Measurements from ENCODE around the gene ING3. TPM values are rescaled to one million over a fixed set of nuclear protein-coding genes. Genes with fewer than 3 reads are reported as not detected.

ING3 gene
- polyA plus RNA-seq, 1 donor (not counting 4 experiments of a cell fraction or from before 2014, with no cell fraction given): 9.0 TPM

DNA sequence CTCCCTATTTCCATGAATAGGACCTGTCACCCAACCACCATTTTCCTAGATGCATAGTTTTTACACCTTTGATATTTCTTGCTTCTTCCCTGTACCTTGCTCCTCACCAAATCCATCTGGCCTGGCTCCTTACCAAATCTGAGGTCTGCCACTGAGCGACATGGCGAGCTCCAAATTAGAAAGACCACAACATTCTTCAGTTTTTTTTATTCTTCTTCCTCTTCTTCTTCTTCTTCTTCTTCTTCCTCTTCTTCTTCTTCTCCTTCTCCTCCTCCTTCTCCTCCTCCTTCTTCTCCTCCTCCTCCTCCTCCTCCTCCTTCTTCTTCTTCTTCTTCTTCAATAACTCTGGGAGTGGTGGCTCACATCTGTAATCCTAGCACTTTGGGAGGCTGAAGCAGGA, 45.1 kb downstream of the ING3 start:
- no peak for DNase-seq (ENCODE audit: low read depth, low spot score)
- dilution Hi-C loops (cut with MboI; ENCODE audit: extremely low pct_ligation_motif_present, low sequenced_read_pairs): no loop called here
- no peak for TF ChIP-seq EZH2 (IDR thresholded peaks at IDR 0.05; ENCODE audit: low read length)
- TF ChIP-seq, protein P1, sequence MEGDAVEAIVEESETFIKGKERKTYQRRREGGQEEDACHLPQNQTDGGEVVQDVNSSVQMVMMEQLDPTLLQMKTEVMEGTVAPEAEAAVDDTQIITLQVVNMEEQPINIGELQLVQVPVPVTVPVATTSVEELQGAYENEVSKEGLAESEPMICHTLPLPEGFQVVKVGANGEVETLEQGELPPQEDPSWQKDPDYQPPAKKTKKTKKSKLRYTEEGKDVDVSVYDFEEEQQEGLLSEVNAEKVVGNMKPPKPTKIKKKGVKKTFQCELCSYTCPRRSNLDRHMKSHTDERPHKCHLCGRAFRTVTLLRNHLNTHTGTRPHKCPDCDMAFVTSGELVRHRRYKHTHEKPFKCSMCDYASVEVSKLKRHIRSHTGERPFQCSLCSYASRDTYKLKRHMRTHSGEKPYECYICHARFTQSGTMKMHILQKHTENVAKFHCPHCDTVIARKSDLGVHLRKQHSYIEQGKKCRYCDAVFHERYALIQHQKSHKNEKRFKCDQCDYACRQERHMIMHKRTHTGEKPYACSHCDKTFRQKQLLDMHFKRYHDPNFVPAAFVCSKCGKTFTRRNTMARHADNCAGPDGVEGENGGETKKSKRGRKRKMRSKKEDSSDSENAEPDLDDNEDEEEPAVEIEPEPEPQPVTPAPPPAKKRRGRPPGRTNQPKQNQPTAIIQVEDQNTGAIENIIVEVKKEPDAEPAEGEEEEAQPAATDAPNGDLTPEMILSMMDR (optimal IDR thresholded peaks at IDR 0.05 in 1 of 3, IDR thresholded peaks at IDR 0.05 in 1 of 3, conservative IDR thresholded peaks at IDR 0.05 in 1 of 3; ENCODE audit: extremely low read depth in 1 of 3, insufficient read depth in 2 of 3, low read length in 3 of 3): no peak

DNA sequence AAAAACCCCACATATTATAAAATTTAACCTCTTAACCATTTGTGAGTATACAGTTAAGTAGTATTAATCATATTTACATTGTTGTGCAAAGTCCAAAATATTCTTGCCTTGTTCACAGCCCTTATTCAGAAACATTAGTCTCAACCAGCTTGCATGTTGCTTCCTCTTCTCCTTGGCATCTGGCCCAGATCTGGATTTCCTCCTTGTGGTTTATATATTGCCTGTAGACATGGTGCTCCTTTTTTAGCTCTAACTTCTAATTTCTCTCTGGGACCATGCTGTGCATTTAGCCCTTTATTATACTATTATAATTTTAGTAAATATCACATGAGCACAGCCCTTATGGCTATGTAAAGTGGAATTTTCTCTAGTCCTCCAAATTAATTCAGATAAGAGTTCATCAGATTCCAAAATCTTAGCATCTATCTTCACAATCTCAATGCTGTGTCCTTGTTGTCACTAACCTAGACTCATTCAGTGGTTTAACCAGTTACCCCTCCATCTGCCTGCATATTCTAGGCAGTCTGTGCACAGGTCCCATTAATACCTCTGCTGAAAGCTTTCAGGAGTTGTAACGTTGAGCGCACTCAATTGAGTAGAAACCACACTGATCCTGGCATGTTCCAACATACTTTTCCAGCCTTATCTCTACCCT, 45.9 kb downstream of the ING3 start:
- Histone ChIP-seq H3K36me3 (ENCODE audit: control insufficient read depth in 2 of 2, extremely low read depth in 1 of 2, insufficient read depth in 2 of 2, low read length in 2 of 2) (no peaks in the 10 kb centered on the region), H3K9me3 (ENCODE audit: control insufficient read depth, low read depth, low read length) (no peaks in the 10 kb centered on the region), H4K20me1 (ENCODE audit: control insufficient read depth, extremely low read depth, insufficient read depth, low read length) (no peaks in the 10 kb centered on the region), H3K9me1 (ENCODE audit: control insufficient read depth, extremely low read depth, insufficient read depth, low read length) (no peaks in the 10 kb centered on the region), H3K9ac (ENCODE audit: control insufficient read depth, extremely low read depth, insufficient read depth, low read length) (no peak overlapping the region), H3K27ac (ENCODE audit: control insufficient read depth, insufficient read depth, low read length) (no peak overlapping the region), H3K4me1 (ENCODE audit: control insufficient read depth, extremely low read depth, insufficient read depth, low read length) (peaks cover 7% of the 10 kb centered on the region), H3K4me3 (ENCODE audit: control insufficient read depth in 2 of 3, extremely low read depth in 1 of 3, insufficient read depth in 2 of 3, low read depth in 1 of 3, low read length in 3 of 3) (no peak overlapping the region), H3K27me3 (ENCODE audit: control insufficient read depth, extremely low read depth, insufficient read depth, low read length) (no peaks in the 10 kb centered on the region), H3K4me2 (ENCODE audit: control insufficient read depth, extremely low read depth, insufficient read depth, low read depth, low read length) (no peak overlapping the region), H2AFZ (ENCODE audit: control insufficient read depth, low read length) (no peak overlapping the region), H3K79me2 (ENCODE audit: control insufficient read depth, insufficient read depth, low read length) (no peaks in the 10 kb centered on the region)
- FAIRE-seq: peak; percentile 88
- dilution Hi-C loops (cut with MboI; ENCODE audit: extremely low pct_ligation_motif_present, low sequenced_read_pairs): no loop called here
- no peak for TF ChIP-seq EZH2 (IDR thresholded peaks at IDR 0.05; ENCODE audit: low read length)
- TF ChIP-seq, protein P1 (optimal IDR thresholded peaks at IDR 0.05 in 1 of 3, IDR thresholded peaks at IDR 0.05 in 1 of 3, conservative IDR thresholded peaks at IDR 0.05 in 1 of 3; ENCODE audit: extremely low read depth in 1 of 3, insufficient read depth in 2 of 3, low read length in 3 of 3): no peak
- peak; percentile 11 for DNase-seq (ENCODE audit: low read depth, low spot score)

More for the DNA sequence above, 45.1 kb downstream of the ING3 start:
- H2AFZ ChIP-seq (ENCODE audit: control insufficient read depth, low read length): no peak overlapping the region
- peaks cover 7% of the 10 kb centered on the region for H3K4me1 ChIP-seq (ENCODE audit: control insufficient read depth, extremely low read depth, insufficient read depth, low read length)
- no peak overlapping the region for H3K9ac ChIP-seq (ENCODE audit: control insufficient read depth, extremely low read depth, insufficient read depth, low read length)
- no peaks in the 10 kb centered on the region for H4K20me1 ChIP-seq (ENCODE audit: control insufficient read depth, extremely low read depth, insufficient read depth, low read length)
- H3K9me3 ChIP-seq (ENCODE audit: control insufficient read depth, low read depth, low read length): no peaks in the 10 kb centered on the region
- no peak overlapping the region for H3K4me2 ChIP-seq (ENCODE audit: control insufficient read depth, extremely low read depth, insufficient read depth, low read depth, low read length)
- H3K79me2 ChIP-seq (ENCODE audit: control insufficient read depth, insufficient read depth, low read length): no peaks in the 10 kb centered on the region
- H3K9me1 ChIP-seq (ENCODE audit: control insufficient read depth, extremely low read depth, insufficient read depth, low read length): no peaks in the 10 kb centered on the region
- no peak overlapping the region for H3K27ac ChIP-seq (ENCODE audit: control insufficient read depth, insufficient read depth, low read length)
- H3K4me3 ChIP-seq (ENCODE audit: control insufficient read depth in 2 of 3, extremely low read depth in 1 of 3, insufficient read depth in 2 of 3, low read depth in 1 of 3, low read length in 3 of 3): no peak overlapping the region
- no peak for FAIRE-seq
- no peaks in the 10 kb centered on the region for H3K36me3 ChIP-seq (ENCODE audit: control insufficient read depth in 2 of 2, extremely low read depth in 1 of 2, insufficient read depth in 2 of 2, low read length in 2 of 2)
- H3K27me3 ChIP-seq (ENCODE audit: control insufficient read depth, extremely low read depth, insufficient read depth, low read length): no peaks in the 10 kb centered on the region

All from keratinocyte (primary cell).